GM12878 (cell line): ENCODE measurements around the gene AIFM1.

Source experiments
- ATF7 ChIP-seq: fragments of 450-650 bp; IDR thresholded peaks from 2 replicates; pipeline ENCODE4 v1.6.1; 2016; ENCODE audit warnings: low read depth, mild to moderate bottlenecking
- CHD1 ChIP-seq: IDR thresholded peaks from 2 replicates; pipeline ENCODE4 v1.6.1; 2012; ENCODE audit warnings: low read depth, low read length, improper control_type of control experiment
- PBX3 ChIP-seq: IDR thresholded peaks from 2 replicates; pipeline ENCODE4 v1.6.1; 2011; ENCODE audit warnings: mild to moderate bottlenecking, low read depth, low read length, moderate library complexity; ENCODE audit not compliant: insufficient replicate concordance
- POLR2A ChIP-seq: IDR thresholded peaks from 2 replicates; pipeline ENCODE4 v1.6.1; 2011; ENCODE audit warnings: low read depth, mild to moderate bottlenecking, low read length
- RCOR1 ChIP-seq: conservative IDR thresholded peaks from 2 replicates; pipeline ENCODE4 v1.6.1; 2012; ENCODE audit warnings: low read depth, low read length, improper control_type of control experiment
- SP1 ChIP-seq: IDR thresholded peaks from one replicate; pipeline ENCODE4 v1.6.1; 2011; ENCODE audit warnings: low read depth, low read length
- SUZ12 ChIP-seq: fragments of 200-600 bp; sonication (generic); IDR thresholded peaks from one replicate; pipeline ENCODE4 v1.6.1; 2018; ENCODE audit warnings: antibody characterized with exemption, mild to moderate bottlenecking; ENCODE audit not compliant: unreplicated experiment
- TBL1XR1 ChIP-seq: IDR thresholded peaks from 2 replicates; pipeline ENCODE4 v1.6.1; 2012; ENCODE audit warnings: low read depth, low read length, improper control_type of control experiment
- ZBTB33 ChIP-seq: fragments of 450-650 bp; IDR thresholded peaks from 2 replicates; pipeline ENCODE4 v1.6.1; 2017; ENCODE audit warnings: mild to moderate bottlenecking
- ZNF24 ChIP-seq: fragments of 450-650 bp; IDR thresholded peaks from 2 replicates; pipeline ENCODE4 v1.6.1; 2017; ENCODE audit warnings: antibody characterized with exemption, mild to moderate bottlenecking

- TF ChIP-seq ZBTB33 (no peak), RCOR1 (no peak), CHD1 (no peak), SUZ12 (no peak), PBX3 (no peak), SP1 (peak; percentile 41), TBL1XR1 (peak; percentile 79; the same call in 1 of the 2 replicates), ZNF24 (no peak), ATF7 (no peak), POLR2A (peak; percentile 56)
Measured at GRCh38 chrX:130084631-130085237, 80.9 kb downstream of the AIFM1 start.
